Spinal cord (tissue), 4 donors: ENCODE data around the gene MOCS3. TPM values are rescaled to one million over a fixed set of nuclear protein-coding genes. Genes with fewer than 3 reads are reported as not detected.

ENCODE experiments used
- polyA plus RNA-seq, 2 donors: library from polyadenylated mRNA; unstranded; fragments of 120-200 nt; gene quantifications; one replicate each; pipeline ENCODE4 v1.2.1, GENCODE V29; 2013; ENCODE audit not compliant: insufficient read length in 2 of 2
- total RNA-seq, 2 donors: library from RNA; depleted of rRNA in 1 of 2; stranded (reverse); fragments of 120-200 nt in 1 of 2; fragments of >200 nt in 1 of 2; gene quantifications; one replicate each; pipeline versions ENCODE4 v1.2.3 to v1.2.4, GENCODE V29; 2013 to 2014

MOCS3 gene
- total and polyA plus RNA-seq, 4 donors = 4.3 to 5.8 (median 5.3) TPM

Other genes starting within 250 kb of the MOCS3 start
- 10 to 100 TPM in 1 of 2 donors, 1 to 10 TPM in 1; 5.0 to 11.3 TPM for gene PARD6B, start 227.2 kb upstream of the MOCS3 start, total RNA-seq
- gene PARD6B, start 227.2 kb upstream of the MOCS3 start, polyA plus RNA-seq = 1 to 10 TPM; 4.0 to 5.0 TPM
- 10 to 100 TPM in 1 of 2 donors, 1 to 10 TPM in 1; 7.8 to 12.0 TPM for gene BCAS4, start 163.8 kb upstream of the MOCS3 start, total RNA-seq
- 10 to 100 TPM; 16.6 TPM for gene BCAS4, start 163.8 kb upstream of the MOCS3 start, polyA plus RNA-seq
- 10 to 100 TPM; 58.7 to 64.8 TPM for gene ADNP, start 27.4 kb upstream of the MOCS3 start, total RNA-seq
- 10 to 100 TPM; 88.4 to 93.3 TPM for gene ADNP, start 27.4 kb upstream of the MOCS3 start, polyA plus RNA-seq
- gene DPM1, start 286 bp upstream of the MOCS3 start, total RNA-seq = 10 to 100 TPM; 35.5 to 50.7 TPM
- 10 to 100 TPM; 40.5 to 45.8 TPM for gene DPM1, start 286 bp upstream of the MOCS3 start, polyA plus RNA-seq
- gene KCNG1, start 64.3 kb downstream of the MOCS3 start, total RNA-seq = 1 to 10 TPM; 2.6 to 5.2 TPM
- 10 to 100 TPM; 10.2 to 10.4 TPM for gene KCNG1, start 64.3 kb downstream of the MOCS3 start, polyA plus RNA-seq